Lung (tissue), 12 donors: ENCODE measurements around the gene SUPT6H. TPM values are rescaled to one million over a fixed set of nuclear protein-coding genes. Genes with fewer than 3 reads are reported as not detected.

Source experiments
- ATAC-seq: fragments of 200-7000 bp; cut with Tn5 transposase; one replicate; pipeline ENCODE4 v1.9.1; 2020; ENCODE audit warnings: moderate number of reproducible peaks; ENCODE audit not compliant: insufficient read depth, low FRiP score
- DNase-seq, 3 donors: peaks; one replicate each; pipeline ENCODE4 v3.0.0-alpha.2; 2013 to 2017
- H3K27ac ChIP-seq, 2 donors: one replicate each; pipeline ENCODE4 v1.5.1; 2013; ENCODE audit warnings: mild to moderate bottlenecking in 2 of 2, moderate library complexity in 2 of 2, control low read depth in 1 of 2, inconsistent platforms in 1 of 2, low read depth in 1 of 2, low read length in 1 of 2
- H3K27me3 ChIP-seq, 3 donors: one replicate each; pipeline ENCODE4 v1.5.1; 2013; ENCODE audit warnings: low read length in 2 of 3; ENCODE audit not compliant: control insufficient read depth in 3 of 3, insufficient read depth in 3 of 3
- H3K36me3 ChIP-seq, 4 donors: one replicate each; pipeline ENCODE4 v1.5.1; 2013; ENCODE audit warnings: low read length in 4 of 4, mild to moderate bottlenecking in 1 of 4, moderate library complexity in 1 of 4; ENCODE audit not compliant: control insufficient read depth in 4 of 4, insufficient read depth in 4 of 4
- H3K4me1 ChIP-seq, 5 donors: one replicate each; pipeline ENCODE4 v1.5.1; 2013; ENCODE audit warnings: low read length in 5 of 5, mild to moderate bottlenecking in 2 of 5, moderate library complexity in 1 of 5; ENCODE audit not compliant: control insufficient read depth in 5 of 5, insufficient read depth in 5 of 5
- H3K4me3 ChIP-seq: one replicate; pipeline ENCODE4 v1.5.1; 2013; ENCODE audit warnings: mild to moderate bottlenecking, control low read depth, moderate library complexity
- H3K9ac ChIP-seq, 2 donors: one replicate each; pipeline ENCODE4 v1.5.1; 2013; ENCODE audit warnings: low read length in 2 of 2, control low read depth in 1 of 2; ENCODE audit not compliant: insufficient read depth in 1 of 2
- H3K9me3 ChIP-seq, 4 donors: one replicate each; pipeline ENCODE4 v1.5.1; 2013; ENCODE audit warnings: low read length in 3 of 4, mild to moderate bottlenecking in 1 of 4, moderate library complexity in 1 of 4; ENCODE audit not compliant: control insufficient read depth in 4 of 4, insufficient read depth in 3 of 4
- CTCF ChIP-seq: IDR thresholded peaks from 2 replicates; pipeline ENCODE4 v1.5.1; 2012; ENCODE audit warnings: mild to moderate bottlenecking; ENCODE audit errors: control extremely low read depth, extremely low read depth
- WGBS, 2 donors: extraction: QIAGEN DNeasy Blood & Tissue Kit; methylation state at CpG; one replicate each; pipeline ENCODE4 v1.1.7; 2013; 5-methylcytosine and 5-hydroxymethylcytosine counted together
- polyA plus RNA-seq, 2 donors: library from polyadenylated mRNA; stranded (reverse); fragments of 200-250 nt; gene quantifications; one replicate each; pipeline ENCODE4 v1.2.1, GENCODE V29; 2013
- total RNA-seq, 2 donors: library from RNA; depleted of rRNA in 1 of 2; stranded (reverse); fragments of >200 nt in 1 of 2; gene quantifications; one replicate each; pipeline ENCODE4 v1.2.1, GENCODE V29; 2014 to 2021
- donor health status: control.
- donor health status: control.
- donor health status: Bipolar disorder and iron deficiency.
- donor health status: healthy.
- donor health status: DM: yes; HTN: yes; CAD: no.

The SUPT6H gene
- total and polyA plus RNA-seq, 4 donors, result 27.5 to 96.4 (median 48.6) TPM

- WGBS, 2 donors, result 96% methylated on average over 12 of the region's 12 CpGs
- DNase-seq, result no peak
Measured at GRCh38 chr17:28737316-28737715, 75.3 kb downstream of the SUPT6H start.

GRCh38 chr17:28737770-28738679 is 76.0 kb downstream of the SUPT6H start:
- H3K9me3 ChIP-seq, result no peaks in the 10 kb centered on the region
- no peak overlapping the region for H3K9ac ChIP-seq
- TF ChIP-seq CTCF, result no peak
- peaks cover 0 to 7% (median 0%) of the 10 kb centered on the region in 4 donors for H3K36me3 ChIP-seq
- H3K27ac ChIP-seq, result no peak overlapping the region
- H3K27me3 ChIP-seq, result no peaks in the 10 kb centered on the region
- ATAC-seq (no peak), DNase-seq (no peak)
- peaks cover 0 to 6% (median 0%) of the 10 kb centered on the region in 5 donors for H3K4me1 ChIP-seq
- 88 to 89% methylated on average over 22 of the region's 22 CpGs for WGBS, 2 donors
- no peak overlapping the region for H3K4me3 ChIP-seq

More at GRCh38 chr17:28737316-28737715, 75.3 kb downstream of the SUPT6H start:
- peaks cover 0 to 7% (median 0%) of the 10 kb centered on the region in 4 donors for H3K36me3 ChIP-seq
- TF ChIP-seq CTCF, result no peak
- no peaks in the 10 kb centered on the region for H3K27me3 ChIP-seq
- ATAC-seq, result no peak
- no peak overlapping the region for H3K4me3 ChIP-seq
- no peaks in the 10 kb centered on the region for H3K9me3 ChIP-seq
- H3K27ac ChIP-seq, result no peak overlapping the region
- no peak overlapping the region for H3K9ac ChIP-seq
- H3K4me1 ChIP-seq, result no peaks in the 10 kb centered on the region

- Histone ChIP-seq H3K27me3 (no peaks in the 10 kb centered on the region), H3K9ac (no peak overlapping the region), H3K27ac (no peak overlapping the region), H3K36me3 (peaks cover 0 to 5% (median 0%) of the 10 kb centered on the region in 4 donors), H3K9me3 (no peaks in the 10 kb centered on the region), H3K4me3 (no peak overlapping the region), H3K4me1 (peaks cover 0 to 12% (median 0%) of the 10 kb centered on the region in 5 donors)
- TF ChIP-seq CTCF, result no peak
- WGBS, 2 donors, result 75 to 87% methylated on average over 10 of the region's 10 CpGs
- ATAC-seq (no peak), DNase-seq (no peak)
Measured at GRCh38 chr17:28738680-28739384, 76.8 kb downstream of the SUPT6H start.
